Pancreas (tissue), 10 donors: ENCODE measurements around the gene PPP2R2C. TPM values are rescaled to one million over a fixed set of nuclear protein-coding genes. Genes with fewer than 3 reads are reported as not detected.

ENCODE experiments used
- ATAC-seq, 4 donors: fragments of 200-7000 bp; cut with Tn5 transposase; one replicate each; pipeline versions ENCODE4 v1.8.0 to v1.9.1; 2020; ENCODE audit warnings: mild to moderate bottlenecking in 4 of 4, moderate library complexity in 4 of 4
- DNase-seq, 6 donors: peaks; one replicate each; pipeline ENCODE4 v3.0.0-alpha.2; 2020
- FAIRE-seq: peaks from 2 replicates; lab custom pipeline; 2012; peaks lifted over from hg19 to GRCh38; lab: Jason Lieb, UNC
- H3K27ac ChIP-seq, 4 donors: fragments of 200-600 bp; sonication (generic); 1 replicate in 3 of 4; 2 replicates in 1 of 4; pipeline versions ENCODE4 v1.5.0 to v1.8.0; 2020
- H3K27me3 ChIP-seq, 4 donors: fragments of 200-600 bp; one replicate each; pipeline ENCODE4 v1.8.0; 2021
- H3K36me3 ChIP-seq, 3 donors: fragments of 200-600 bp; sonication (generic) in 1 of 3; one replicate each; pipeline versions ENCODE4 v1.5.0 to v1.8.0; 2020 to 2021
- H3K4me1 ChIP-seq, 3 donors: fragments of 200-600 bp; one replicate each; pipeline ENCODE4 v1.8.0; 2021
- H3K4me3 ChIP-seq, 4 donors: fragments of 200-600 bp; sonication (generic) in 2 of 4; one replicate each; pipeline versions ENCODE4 v1.5.0 to v1.8.0; 2020 to 2021
- H3K9me3 ChIP-seq, 4 donors: fragments of 200-600 bp; one replicate each; pipeline ENCODE4 v1.8.0; 2021
- CTCF ChIP-seq, 4 donors: fragments of 200-600 bp; sonication (generic) in 3 of 4; IDR thresholded peaks; one replicate each; pipeline versions ENCODE4 v1.5.0 to v1.8.0; 2021; ENCODE audit warnings: antibody characterized with exemption in 4 of 4
- WGBS, 2 donors: extraction: QIAGEN DNeasy Blood & Tissue Kit; methylation state at CpG; one replicate each; pipeline ENCODE4 v1.1.7; 2013; 5-methylcytosine and 5-hydroxymethylcytosine counted together
- intact Hi-C, 3 donors: fragments of 100-400 bp; cut with DNase I; formaldehyde crosslinking; loops; one replicate each; pipeline versions ENCODE4 v1.11.1 to v1.14.2; 2022
- polyA plus RNA-seq, 2 donors: library from polyadenylated mRNA; stranded (reverse); fragments of 200-250 nt; gene quantifications; one replicate each; pipeline ENCODE4 v1.2.3, GENCODE V29; 2013
- total RNA-seq, 6 donors: library from RNA; stranded (reverse); fragmentation: NEBNext Ultra II Directional in 4 of 6; extraction: Animal tissue kit (Norgen Biotek cat#: 25700) in 4 of 6; gene quantifications; one replicate each; pipeline versions ENCODE4 v1.2.1 to v1.2.4, GENCODE V29; 2021 to 2023
- donor health status: healthy with polysubstance abuse.
- donor health status: DM: no; HTN: no; CAD: no; lungs with moderate emphysema.
- donor health status: DM: no; HTN: no; CAD: no.
- donor health status: control.
- donor health status: control.
- donor health status: Bipolar disorder and iron deficiency.
- donor health status: DM: yes; HTN: yes; CAD: no.
- donor health status: DM: no; HTN: no; CAD: no.
- donor health status: DM: no; HTN: no; CAD: no.
- donor health status: DM: yes; HTN: yes; CAD: no.

PPP2R2C gene
- total and polyA plus RNA-seq, 8 donors, result 0.05 to 2.0 (median 0.55) TPM

DNA sequence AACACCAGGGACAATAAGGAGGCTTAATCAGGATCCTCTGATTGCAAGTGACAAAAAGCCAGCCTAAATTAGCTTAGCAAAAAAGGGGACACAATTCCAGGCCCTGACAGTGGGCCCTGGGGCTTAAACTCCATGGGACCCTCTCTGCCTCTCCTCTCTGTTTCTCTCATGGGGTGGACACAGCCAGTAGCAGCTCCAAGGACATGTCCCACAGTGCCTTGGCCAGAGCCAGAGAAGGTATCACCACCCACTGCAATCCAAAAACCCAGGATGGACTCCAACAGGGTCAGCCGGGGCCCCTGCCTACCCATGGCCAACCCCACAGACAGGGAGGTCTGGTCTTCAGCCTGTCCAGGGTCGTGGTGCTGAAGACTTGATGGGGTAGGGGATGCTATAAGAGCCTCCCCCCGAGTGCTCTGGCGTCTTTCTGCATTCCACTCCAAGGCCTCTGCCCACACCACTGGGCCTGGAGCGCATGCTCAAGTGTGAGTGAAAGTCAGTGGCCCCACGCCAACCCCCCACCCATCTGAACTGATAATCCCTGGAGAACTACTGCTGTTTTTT is 19.7 kb upstream of the PPP2R2C start:
- TF ChIP-seq CTCF (IDR thresholded peaks at IDR 0.05), result no peak
- H3K27ac ChIP-seq, result no peak overlapping the region
- no peaks in the 10 kb centered on the region for H3K9me3 ChIP-seq
- FAIRE-seq (no peak), DNase-seq (no peak), ATAC-seq (no peak)
- no peaks in the 10 kb centered on the region for H3K4me1 ChIP-seq
- intact Hi-C loops, result no loop called here
- H3K36me3 ChIP-seq, result no peaks in the 10 kb centered on the region
- H3K4me3 ChIP-seq, result no peak overlapping the region
- peaks cover 0 to 5% (median 0%) of the 10 kb centered on the region in 4 donors for H3K27me3 ChIP-seq
- WGBS, 2 donors, result 74 to 79% methylated on average over 6 of the region's 6 CpGs

GRCh38 chr4:6491235-6491634 is 18.8 kb upstream of the PPP2R2C start:
- TF ChIP-seq CTCF (IDR thresholded peaks at IDR 0.05), result no peak
- H3K27me3 ChIP-seq, result peaks cover 0 to 5% (median 0%) of the 10 kb centered on the region in 4 donors
- H3K4me3 ChIP-seq, result no peak overlapping the region
- ATAC-seq (no peak), FAIRE-seq (no peak), DNase-seq (no peak)
- H3K9me3 ChIP-seq, result no peaks in the 10 kb centered on the region
- no peaks in the 10 kb centered on the region for H3K36me3 ChIP-seq
- no peak overlapping the region for H3K27ac ChIP-seq
- intact Hi-C loops, result no loop called here
- no peaks in the 10 kb centered on the region for H3K4me1 ChIP-seq

DNA sequence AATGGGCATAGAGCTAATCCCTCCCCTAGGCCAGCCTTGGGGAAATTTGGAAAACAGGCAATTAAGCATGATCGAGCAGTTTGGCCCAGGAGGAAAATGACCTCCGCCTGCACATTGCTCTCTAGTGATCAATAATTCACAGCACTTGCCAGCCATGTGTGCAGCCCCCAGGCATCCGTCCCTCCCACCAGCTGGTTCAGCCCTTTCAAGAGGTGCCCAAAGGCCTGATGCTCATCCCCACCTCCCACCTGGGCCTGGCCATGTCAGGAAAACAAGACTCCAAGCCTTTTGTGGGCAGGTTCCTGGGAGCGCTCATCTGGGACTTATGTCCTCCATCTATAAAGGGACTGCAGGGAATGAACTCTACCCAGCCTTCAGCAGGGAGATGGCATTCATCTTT is 17.5 kb upstream of the PPP2R2C start:
- TF ChIP-seq CTCF (IDR thresholded peaks at IDR 0.05), result no peak
- WGBS, 2 donors, result 36 to 38% methylated on average over 4 of the region's 4 CpGs
- H3K4me1 ChIP-seq, result no peaks in the 10 kb centered on the region
- no peaks in the 10 kb centered on the region for H3K9me3 ChIP-seq
- FAIRE-seq (no peak), ATAC-seq (no peak), DNase-seq (no peak)
- no peak overlapping the region for H3K4me3 ChIP-seq
- no peaks in the 10 kb centered on the region for H3K36me3 ChIP-seq
- H3K27ac ChIP-seq, result no peak overlapping the region
- intact Hi-C loops, result no loop called here
- peaks cover 0 to 10% (median 2%) of the 10 kb centered on the region in 4 donors for H3K27me3 ChIP-seq

DNA sequence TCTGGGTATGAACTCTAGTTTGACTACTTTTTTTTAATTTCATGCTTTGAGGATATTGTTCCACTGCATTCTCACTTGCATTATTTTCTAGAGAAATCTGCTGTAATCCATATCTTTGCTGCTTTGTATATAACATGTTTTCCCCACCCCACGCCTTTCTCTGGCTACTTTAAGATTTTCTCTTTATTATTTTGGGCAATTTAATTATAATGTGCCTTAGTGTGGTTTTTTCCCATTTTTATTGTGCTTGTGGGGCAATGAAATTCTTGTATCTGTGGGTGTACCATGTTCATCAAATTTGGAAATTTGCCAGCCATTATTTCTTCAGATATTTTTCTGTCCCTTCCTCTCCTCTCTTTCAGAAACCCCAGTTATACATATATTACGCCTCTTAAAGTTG is 15.1 kb upstream of the PPP2R2C start:
- no peaks in the 10 kb centered on the region for H3K9me3 ChIP-seq
- TF ChIP-seq CTCF (IDR thresholded peaks at IDR 0.05), result no peak

GRCh38 chr4:6480534-6481088 is 8.2 kb upstream of the PPP2R2C start:
- Histone ChIP-seq H3K4me1 (no peaks in the 10 kb centered on the region), H3K4me3 (no peak overlapping the region), H3K27me3 (peaks cover 0 to 3% (median 1%) of the 10 kb centered on the region in 4 donors), H3K36me3 (no peaks in the 10 kb centered on the region), H3K9me3 (no peaks in the 10 kb centered on the region), H3K27ac (no peak overlapping the region)
- WGBS, 2 donors, result 43 to 45% methylated on average over 4 of the region's 4 CpGs
- intact Hi-C loops, result no loop called here
- ATAC-seq, result no peak
- DNase-seq, result no peak
- FAIRE-seq, result no peak
- TF ChIP-seq CTCF (IDR thresholded peaks at IDR 0.05), result no peak

More for the DNA sequence above, 15.1 kb upstream of the PPP2R2C start:
- ATAC-seq, result no peak
- peaks cover 0 to 10% (median 2%) of the 10 kb centered on the region in 4 donors for H3K27me3 ChIP-seq
- H3K4me1 ChIP-seq, result no peaks in the 10 kb centered on the region
- no peak overlapping the region for H3K4me3 ChIP-seq
- intact Hi-C loops, result no loop called here
- H3K27ac ChIP-seq, result no peak overlapping the region
- WGBS, 2 donors, result 36 to 49% methylated on average over 2 of the region's 2 CpGs
- no peak for FAIRE-seq
- no peaks in the 10 kb centered on the region for H3K36me3 ChIP-seq
- DNase-seq, result no peak
